Trophoblast cell (in vitro differentiated cells and primary cell): ENCODE data around the gene SMURF2.
A peak's percentile ranks its signal among the peaks of the same experiment; 100 is the strongest.
"Not testable (repeated sequence)": the region's sequence is repeated elsewhere in the genome, so short reads cannot be mapped to it uniquely, and the experiment has no call there.

Source experiments
- DNase-seq, 2 donors: peaks; one replicate each; pipeline ENCODE4 v3.0.0-alpha.2; 2016
- H2AFZ ChIP-seq: 2 replicates; pipeline ENCODE4 v1.6.1; 2013; ENCODE audit warnings: low read length, moderate library complexity, mild to moderate bottlenecking; ENCODE audit not compliant: insufficient read depth, poor library complexity
- H2AK5ac ChIP-seq: 2 replicates; pipeline ENCODE4 v1.6.1; 2013; ENCODE audit warnings: mild to moderate bottlenecking, low read length
- H2BK120ac ChIP-seq: 2 replicates; pipeline ENCODE4 v1.6.1; 2013; ENCODE audit warnings: low read length, mild to moderate bottlenecking, moderate library complexity; ENCODE audit not compliant: insufficient read depth, poor library complexity
- H2BK12ac ChIP-seq: 2 replicates; pipeline ENCODE4 v1.6.1; 2013; ENCODE audit warnings: mild to moderate bottlenecking, low read length, moderate library complexity
- H2BK5ac ChIP-seq: 2 replicates; pipeline ENCODE4 v1.6.1; 2013; ENCODE audit warnings: low read length, low read depth, moderate library complexity, mild to moderate bottlenecking; ENCODE audit not compliant: poor library complexity
- H3K14ac ChIP-seq: 2 replicates; pipeline ENCODE4 v1.6.1; 2013; ENCODE audit warnings: mild to moderate bottlenecking, low read length
- H3K18ac ChIP-seq: 2 replicates; pipeline ENCODE4 v1.6.1; 2013; ENCODE audit warnings: mild to moderate bottlenecking, low read length
- H3K23ac ChIP-seq: 2 replicates; pipeline ENCODE4 v1.6.1; 2013; ENCODE audit warnings: low read length
- H3K27ac ChIP-seq: 2 replicates; pipeline ENCODE4 v1.5.1; 2013; ENCODE audit warnings: low read depth, mild to moderate bottlenecking, inconsistent platforms, low read length, moderate library complexity
- H3K27me3 ChIP-seq: 2 replicates; pipeline ENCODE4 v1.6.1; 2013; ENCODE audit warnings: inconsistent platforms, mild to moderate bottlenecking, low read length, moderate library complexity; ENCODE audit not compliant: insufficient read depth
- H3K36me3 ChIP-seq, 2 experiments: 1 replicate in 1 of 2; 2 replicates in 1 of 2; pipeline ENCODE4 v1.6.1; 2013; ENCODE audit warnings: low read length in 2 of 2, mild to moderate bottlenecking in 2 of 2, moderate library complexity in 1 of 2; ENCODE audit not compliant: insufficient read depth in 2 of 2, control insufficient read depth in 1 of 2
- H3K4ac ChIP-seq: 2 replicates; pipeline ENCODE4 v1.6.1; 2013; ENCODE audit warnings: low read depth, mild to moderate bottlenecking, low read length, moderate library complexity
- H3K4me1 ChIP-seq, 2 experiments: 1 replicate in 1 of 2; 2 replicates in 1 of 2; pipeline ENCODE4 v1.6.1; 2013; ENCODE audit warnings: low read length in 2 of 2, mild to moderate bottlenecking in 2 of 2, moderate library complexity in 1 of 2; ENCODE audit not compliant: insufficient read depth in 2 of 2, control insufficient read depth in 1 of 2
- H3K4me2 ChIP-seq: 2 replicates; pipeline ENCODE4 v1.6.1; 2013; ENCODE audit warnings: inconsistent platforms, mild to moderate bottlenecking, low read length, moderate library complexity
- H3K4me3 ChIP-seq: 2 replicates; pipeline ENCODE4 v1.5.1; 2013; ENCODE audit warnings: mild to moderate bottlenecking, low read depth, low read length, inconsistent platforms
- H3K79me1 ChIP-seq: one replicate; pipeline ENCODE4 v1.6.1; 2013; ENCODE audit warnings: low read length
- H3K79me2 ChIP-seq: 2 replicates; pipeline ENCODE4 v1.6.1; 2013; ENCODE audit warnings: low read length, mild to moderate bottlenecking; ENCODE audit not compliant: control insufficient read depth, insufficient read depth, poor library complexity
- H3K9ac ChIP-seq: 2 replicates; pipeline ENCODE4 v1.6.1; 2013; ENCODE audit warnings: mild to moderate bottlenecking, low read length
- H3K9me3 ChIP-seq: 2 replicates; pipeline ENCODE4 v1.6.1; 2013; ENCODE audit warnings: low read depth, mild to moderate bottlenecking, control low read depth, inconsistent platforms, low read length; ENCODE audit not compliant: insufficient read depth
- H4K12ac ChIP-seq: 2 replicates; pipeline ENCODE4 v1.6.1; 2013; ENCODE audit warnings: low read depth, mild to moderate bottlenecking, low read length, moderate library complexity
- H4K8ac ChIP-seq: 2 replicates; pipeline ENCODE4 v1.6.1; 2013; ENCODE audit warnings: low read depth, mild to moderate bottlenecking, low read length, moderate library complexity
- H4K91ac ChIP-seq: one replicate; pipeline ENCODE4 v1.6.1; 2013; ENCODE audit warnings: low read depth, mild to moderate bottlenecking, low read length, moderate library complexity
- WGBS: extraction: QIAGEN DNeasy Blood & Tissue Kit; methylation state at CpG from one replicate; pipeline ENCODE4 v1.1.7; 2013; ENCODE audit warnings: missing lambda C conversion rate; ENCODE audit not compliant: insufficient read length, insufficient coverage; ENCODE audit errors: extremely low coverage; 5-methylcytosine and 5-hydroxymethylcytosine counted together

SMURF2 gene

GRCh38 chr17:64664299-64664981 is 2.3 kb upstream of the SMURF2 start:
- no CpG with 5 or more reads among the region's 6 CpGs for WGBS
- not testable (repeated sequence) for H2BK120ac ChIP-seq, H3K9me3 ChIP-seq, H3K18ac ChIP-seq, H3K14ac ChIP-seq, H4K12ac ChIP-seq, H3K23ac ChIP-seq, H2AFZ ChIP-seq, H3K27ac ChIP-seq, H3K4me2 ChIP-seq, H3K36me3 ChIP-seq, H3K79me2 ChIP-seq, H2BK5ac ChIP-seq, DNase-seq, H4K8ac ChIP-seq, H3K4me1 ChIP-seq, H3K4me3 ChIP-seq, H3K9ac ChIP-seq, H3K4ac ChIP-seq, H3K27me3 ChIP-seq, H2BK12ac ChIP-seq
- peaks cover 11% of the 10 kb centered on the region for H3K79me1 ChIP-seq
- peak overlapping the region; percentile 48 for H2AK5ac ChIP-seq
- H4K91ac ChIP-seq: peak overlapping the region; percentile 37

GRCh38 chr17:64663836-64664235 is 1.7 kb upstream of the SMURF2 start:
- H3K23ac ChIP-seq, H3K18ac ChIP-seq, H3K79me2 ChIP-seq, H3K14ac ChIP-seq, H4K91ac ChIP-seq, H3K36me3 ChIP-seq, H4K8ac ChIP-seq, H3K27me3 ChIP-seq, H2AK5ac ChIP-seq, H3K27ac ChIP-seq, H2BK5ac ChIP-seq, H3K4me2 ChIP-seq, H2BK12ac ChIP-seq, H3K4ac ChIP-seq, H3K9ac ChIP-seq, H2BK120ac ChIP-seq, H3K9me3 ChIP-seq, H4K12ac ChIP-seq, DNase-seq, H2AFZ ChIP-seq, H3K4me3 ChIP-seq, H3K4me1 ChIP-seq: not testable (repeated sequence)
- peaks cover 11% of the 10 kb centered on the region for H3K79me1 ChIP-seq
- WGBS: no CpG with 5 or more reads among the region's 12 CpGs

GRCh38 chr17:64662774-64663367 is 764 bp upstream of the SMURF2 start:
- Histone ChIP-seq H3K27ac (peak overlapping the region; percentile 9), H3K4ac (no peak overlapping the region), H3K9me3 (no peaks in the 10 kb centered on the region), H3K4me1 (peaks cover 2 to 3% of the 10 kb centered on the region in 2 experiments), H3K23ac (no peak overlapping the region), H3K79me2 (peaks cover 7% of the 10 kb centered on the region), H2BK120ac (peak overlapping the region; percentile 16), H4K91ac (no peak overlapping the region), H3K9ac (peak overlapping the region; percentile 71), H3K27me3 (no peaks in the 10 kb centered on the region), H2BK5ac (peak overlapping the region; percentile 8), H4K8ac (peak overlapping the region; percentile 55), H2AK5ac (peak overlapping the region; percentile 62), H3K4me3 (peak overlapping the region; percentile 64), H3K36me3 (no peaks in the 10 kb centered on the region), H3K4me2 (peak overlapping the region; percentile 95), H3K79me1 (peaks cover 11% of the 10 kb centered on the region), H3K14ac (peak overlapping the region; percentile 45), H2AFZ (peak overlapping the region; percentile 66), H3K18ac (peak overlapping the region; percentile 9), H2BK12ac (peak overlapping the region; percentile 22), H4K12ac (peak overlapping the region; percentile 21)
- WGBS: no CpG with 5 or more reads among the region's 18 CpGs
- no peak for DNase-seq

GRCh38 chr17:64661726-64661975 is 456 bp downstream of the SMURF2 start:
- no peak overlapping the region for H3K23ac ChIP-seq
- peak overlapping the region; percentile 91 for H3K27ac ChIP-seq
- H2BK12ac ChIP-seq: no peak overlapping the region
- peaks cover 2 to 3% of the 10 kb centered on the region in 2 experiments for H3K4me1 ChIP-seq
- H3K4me2 ChIP-seq: peak overlapping the region; percentile 90
- peak overlapping the region; percentile 78 for H3K18ac ChIP-seq
- no peak for DNase-seq
- no peak overlapping the region for H2AK5ac ChIP-seq
- no peak overlapping the region for H3K4ac ChIP-seq
- H2BK120ac ChIP-seq: peak overlapping the region; percentile 26
- H2AFZ ChIP-seq: no peak overlapping the region
- H4K12ac ChIP-seq: peak overlapping the region; percentile 22
- no peaks in the 10 kb centered on the region for H3K9me3 ChIP-seq
- peak overlapping the region; percentile 81 for H3K4me3 ChIP-seq
- H4K8ac ChIP-seq: peak overlapping the region; percentile 83
- H3K27me3 ChIP-seq: no peaks in the 10 kb centered on the region
- peaks cover 10% of the 10 kb centered on the region for H3K79me2 ChIP-seq
- H3K14ac ChIP-seq: peak overlapping the region; percentile 83
- H4K91ac ChIP-seq: peak overlapping the region; percentile 92
- peak overlapping the region; percentile 92 for H3K9ac ChIP-seq
- H3K79me1 ChIP-seq: peaks cover 11% of the 10 kb centered on the region
- WGBS: no CpG with 5 or more reads among the region's 32 CpGs
- H3K36me3 ChIP-seq: no peaks in the 10 kb centered on the region
- peak overlapping the region; percentile 85 for H2BK5ac ChIP-seq
